Neuron (in vitro differentiated cells): ENCODE results near the gene LMTK2.

Experiments
- H2AFZ ChIP-seq: one replicate; pipeline ENCODE4 v1.6.1; 2013; ENCODE audit warnings: low read depth, mild to moderate bottlenecking, inconsistent platforms, low read length, moderate library complexity
- H3K27me3 ChIP-seq: one replicate; pipeline ENCODE4 v1.6.1; 2013; ENCODE audit warnings: low read length; ENCODE audit not compliant: insufficient read depth
- H3K36me3 ChIP-seq: one replicate; pipeline ENCODE4 v1.6.1; 2013; ENCODE audit warnings: low read length; ENCODE audit not compliant: insufficient read depth
- H3K4me1 ChIP-seq: one replicate; pipeline ENCODE4 v1.6.1; 2013; ENCODE audit warnings: low read length; ENCODE audit not compliant: insufficient read depth
- H3K4me3 ChIP-seq: 2 replicates; pipeline ENCODE4 v1.5.1; 2013; ENCODE audit warnings: mild to moderate bottlenecking, low read length, moderate library complexity
- H3K9me3 ChIP-seq: one replicate; pipeline ENCODE4 v1.6.1; 2013; ENCODE audit warnings: low read length

LMTK2 gene

DNA sequence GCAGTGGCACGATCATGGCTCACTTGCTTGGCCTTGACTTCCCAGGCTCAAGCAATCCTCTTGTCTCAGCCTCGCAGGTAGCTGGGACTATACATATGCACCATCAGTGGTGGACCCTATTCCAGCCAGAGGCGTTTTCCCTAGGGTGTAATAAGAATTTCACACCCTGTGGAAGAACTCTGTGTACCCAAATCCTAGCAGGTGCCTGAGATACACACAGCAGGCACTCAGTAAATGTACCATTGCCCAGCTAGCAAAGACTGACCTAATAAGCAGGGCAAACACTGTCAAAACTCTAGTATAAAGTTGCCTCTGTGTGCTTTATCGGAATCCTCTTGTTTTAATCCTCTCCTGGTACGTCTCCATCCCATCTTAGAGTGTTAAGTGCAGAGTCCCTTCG, 70.9 kb downstream of the LMTK2 start:
- H3K4me3 ChIP-seq: no peak overlapping the region
- peaks cover 25% of the 10 kb centered on the region for H3K36me3 ChIP-seq

DNA sequence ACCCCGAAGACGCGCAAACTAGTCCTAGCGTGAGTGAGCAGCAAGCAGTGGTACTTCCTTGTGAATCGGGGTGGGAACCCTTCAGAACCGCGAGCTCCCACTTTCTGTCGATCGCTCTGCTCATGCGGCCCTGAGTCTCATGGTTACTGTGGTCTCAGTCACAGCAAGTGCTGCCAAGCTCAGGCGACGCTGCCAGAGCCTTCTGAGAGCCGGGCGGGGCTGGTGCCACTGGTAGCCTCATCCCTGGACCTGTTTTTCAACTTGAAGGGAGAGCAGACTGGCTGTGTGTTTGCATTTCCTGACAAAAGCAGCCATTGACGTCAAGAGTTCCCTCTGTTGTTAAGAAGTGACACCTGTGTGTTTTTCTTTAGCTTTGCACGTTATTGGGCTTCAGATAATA, 71.7 kb downstream of the LMTK2 start:
- Histone ChIP-seq H3K36me3 (peaks cover 25% of the 10 kb centered on the region), H3K9me3 (no peaks in the 10 kb centered on the region)

More for the DNA sequence above, 70.9 kb downstream of the LMTK2 start:
- Histone ChIP-seq H3K9me3 (no peaks in the 10 kb centered on the region), H3K27me3 (no peaks in the 10 kb centered on the region), H3K4me1 (no peaks in the 10 kb centered on the region), H2AFZ (no peak overlapping the region)

DNA sequence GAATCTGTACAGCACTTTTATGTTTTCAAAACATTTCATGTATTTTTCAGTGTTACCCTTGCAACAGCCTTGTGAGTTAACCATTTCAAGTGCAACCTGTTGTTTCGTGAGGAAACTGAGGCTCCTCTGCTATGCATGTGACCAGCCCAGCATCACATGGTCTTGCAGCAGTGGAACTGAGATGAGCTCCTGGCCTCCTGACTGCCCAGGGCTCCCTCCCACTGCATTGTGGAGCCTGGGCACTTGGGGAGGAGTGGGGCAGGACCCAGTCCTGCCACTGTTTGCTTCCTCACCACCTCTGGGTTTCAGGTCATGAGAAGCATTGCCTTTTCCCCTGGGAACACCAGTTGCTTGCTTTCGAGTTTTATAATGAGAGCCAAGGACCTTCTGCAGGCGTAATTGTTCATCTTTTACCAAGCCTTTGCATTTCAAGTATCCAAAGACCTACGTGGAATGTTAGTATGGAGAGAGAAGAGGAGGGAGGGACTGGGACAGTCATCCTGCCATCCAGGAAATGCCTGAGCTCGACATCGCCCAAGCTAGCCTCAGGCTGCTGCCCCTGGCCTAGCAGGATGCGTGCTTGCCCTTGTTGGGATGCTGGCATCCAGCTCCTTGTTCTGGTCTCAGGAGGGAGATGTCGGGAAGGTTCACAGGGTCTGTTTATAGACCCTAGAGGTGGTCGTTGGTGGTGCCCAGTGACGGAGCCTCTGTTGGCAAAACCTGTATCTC, 72.3 kb downstream of the LMTK2 start:
- no peak overlapping the region for H3K4me3 ChIP-seq
- H2AFZ ChIP-seq: no peak overlapping the region
- H3K4me1 ChIP-seq: no peaks in the 10 kb centered on the region
- H3K36me3 ChIP-seq: peaks cover 25% of the 10 kb centered on the region
- H3K27me3 ChIP-seq: no peaks in the 10 kb centered on the region
- H3K9me3 ChIP-seq: no peaks in the 10 kb centered on the region

More for the DNA sequence above, 71.7 kb downstream of the LMTK2 start:
- Histone ChIP-seq H3K4me3 (no peak overlapping the region), H3K27me3 (no peaks in the 10 kb centered on the region), H3K4me1 (no peaks in the 10 kb centered on the region), H2AFZ (no peak overlapping the region)

DNA sequence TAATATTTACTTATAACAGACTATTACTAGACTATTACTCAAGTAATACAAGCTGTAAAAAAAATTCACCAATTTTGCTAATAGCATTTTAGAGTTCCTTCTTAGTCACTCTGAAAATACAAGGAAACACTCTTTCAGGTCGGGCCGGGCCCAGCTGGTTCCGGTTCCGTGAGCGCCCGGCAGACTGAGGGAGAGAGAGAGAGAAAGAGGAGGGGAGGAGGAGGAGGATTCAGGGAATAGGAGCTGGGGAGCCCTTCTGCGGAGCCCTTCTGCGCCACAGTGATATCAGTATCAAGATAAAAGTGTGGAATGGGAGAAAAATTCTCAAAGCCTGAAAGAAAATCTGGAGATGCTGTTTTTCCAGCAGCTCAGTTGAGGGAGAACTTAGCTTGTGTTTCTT, 74.1 kb downstream of the LMTK2 start:
- Histone ChIP-seq H3K27me3 (no peaks in the 10 kb centered on the region), H3K4me1 (no peaks in the 10 kb centered on the region), H2AFZ (no peak overlapping the region), H3K36me3 (peaks cover 24% of the 10 kb centered on the region), H3K4me3 (no peak overlapping the region), H3K9me3 (no peaks in the 10 kb centered on the region)

DNA sequence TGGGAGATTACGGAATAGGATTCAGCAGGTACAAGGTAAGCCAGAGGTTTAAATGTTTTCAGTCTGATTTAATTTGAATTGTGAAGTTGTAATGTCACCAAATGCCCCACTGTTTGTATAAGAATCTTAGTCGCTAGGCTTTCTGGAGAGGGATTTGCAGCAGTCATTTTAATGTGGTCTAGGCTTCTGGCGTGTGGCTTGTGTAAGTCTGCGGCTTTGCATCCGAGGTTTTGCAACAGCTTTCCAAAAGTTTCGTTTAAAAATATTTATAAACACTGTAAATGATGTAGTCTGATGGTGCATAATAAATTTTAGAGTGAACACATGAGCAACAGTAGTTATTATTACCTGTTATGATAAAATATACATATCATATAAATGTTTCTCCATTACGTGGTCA, 78.4 kb downstream of the LMTK2 start:
- no peak overlapping the region for H2AFZ ChIP-seq
- H3K27me3 ChIP-seq: no peaks in the 10 kb centered on the region
- H3K9me3 ChIP-seq: peaks cover 9% of the 10 kb centered on the region
- no peaks in the 10 kb centered on the region for H3K4me1 ChIP-seq
- peaks cover 26% of the 10 kb centered on the region for H3K36me3 ChIP-seq
- H3K4me3 ChIP-seq: no peak overlapping the region

- no peaks in the 10 kb centered on the region for H3K4me1 ChIP-seq
- peaks cover 12% of the 10 kb centered on the region for H3K9me3 ChIP-seq
- H3K36me3 ChIP-seq: peaks cover 32% of the 10 kb centered on the region
- H2AFZ ChIP-seq: no peak overlapping the region
- no peaks in the 10 kb centered on the region for H3K27me3 ChIP-seq
- no peak overlapping the region for H3K4me3 ChIP-seq
Measured at GRCh38 chr7:98186452-98187137, 79.9 kb downstream of the LMTK2 start.

- Histone ChIP-seq H3K4me1 (no peaks in the 10 kb centered on the region), H3K27me3 (no peaks in the 10 kb centered on the region), H2AFZ (no peak overlapping the region), H3K36me3 (peaks cover 37% of the 10 kb centered on the region), H3K9me3 (peaks cover 12% of the 10 kb centered on the region), H3K4me3 (no peak overlapping the region)
Measured at GRCh38 chr7:98187138-98187502, 80.5 kb downstream of the LMTK2 start.

- Histone ChIP-seq H3K4me3 (no peak overlapping the region), H3K27me3 (no peaks in the 10 kb centered on the region), H2AFZ (no peak overlapping the region), H3K9me3 (peaks cover 12% of the 10 kb centered on the region), H3K36me3 (peaks cover 62% of the 10 kb centered on the region), H3K4me1 (no peaks in the 10 kb centered on the region)
Measured at GRCh38 chr7:98189559-98189958, 82.9 kb downstream of the LMTK2 start.

DNA sequence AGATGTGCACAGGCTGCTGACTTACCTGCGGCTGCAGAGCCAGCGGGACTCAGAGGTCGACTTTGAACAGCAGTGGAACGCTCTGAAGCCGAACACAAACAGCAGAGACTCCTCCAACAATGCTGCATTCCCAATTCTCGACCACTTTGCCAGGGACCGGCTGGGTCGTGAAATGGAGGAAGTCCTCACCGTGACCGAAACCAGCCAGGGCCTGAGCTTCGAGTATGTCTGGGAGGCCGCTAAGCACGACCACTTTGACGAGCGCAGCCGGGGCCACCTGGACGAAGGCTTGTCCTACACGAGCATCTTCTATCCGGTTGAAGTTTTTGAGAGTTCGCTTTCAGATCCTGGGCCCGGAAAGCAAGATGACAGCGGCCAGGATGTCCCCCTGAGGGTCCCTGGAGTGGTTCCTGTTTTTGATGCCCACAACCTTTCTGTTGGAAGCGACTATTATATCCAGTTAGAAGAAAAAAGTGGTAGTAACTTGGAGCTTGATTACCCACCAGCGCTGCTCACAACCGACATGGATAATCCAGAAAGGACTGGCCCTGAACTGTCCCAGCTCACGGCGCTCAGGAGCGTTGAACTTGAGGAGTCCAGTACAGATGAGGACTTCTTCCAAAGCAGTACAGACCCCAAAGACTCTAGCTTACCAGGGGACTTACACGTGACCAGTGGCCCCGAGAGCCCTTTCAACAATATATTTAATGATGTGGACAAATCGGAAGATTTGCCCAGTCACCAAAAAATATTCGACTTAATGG, 85.2 kb downstream of the LMTK2 start:
- Histone ChIP-seq H3K27me3 (no peaks in the 10 kb centered on the region), H3K9me3 (peaks cover 12% of the 10 kb centered on the region), H3K36me3 (peaks cover 76% of the 10 kb centered on the region), H3K4me1 (no peaks in the 10 kb centered on the region), H3K4me3 (no peak overlapping the region), H2AFZ (no peak overlapping the region)

DNA sequence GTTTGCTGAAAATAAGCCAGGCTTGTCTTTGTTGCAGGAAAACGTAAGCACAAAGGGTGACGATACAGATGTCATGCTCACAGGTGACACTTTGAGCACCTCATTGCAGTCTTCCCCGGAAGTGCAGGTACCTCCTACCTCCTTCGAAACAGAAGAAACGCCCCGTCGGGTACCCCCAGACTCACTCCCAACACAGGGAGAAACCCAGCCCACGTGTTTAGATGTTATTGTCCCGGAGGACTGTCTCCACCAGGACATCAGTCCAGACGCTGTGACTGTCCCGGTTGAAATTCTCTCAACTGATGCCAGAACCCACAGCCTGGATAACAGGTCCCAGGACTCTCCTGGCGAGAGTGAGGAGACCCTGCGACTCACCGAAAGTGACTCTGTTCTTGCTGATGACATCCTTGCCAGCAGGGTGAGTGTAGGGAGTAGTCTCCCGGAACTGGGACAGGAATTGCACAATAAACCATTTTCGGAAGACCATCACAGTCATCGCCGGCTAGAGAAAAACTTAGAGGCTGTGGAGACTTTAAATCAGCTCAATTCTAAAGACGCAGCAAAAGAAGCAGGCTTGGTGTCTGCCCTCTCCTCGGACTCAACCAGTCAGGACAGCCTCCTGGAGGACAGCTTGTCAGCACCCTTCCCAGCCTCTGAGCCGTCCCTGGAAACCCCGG, 86.3 kb downstream of the LMTK2 start:
- no peak overlapping the region for H2AFZ ChIP-seq
- H3K36me3 ChIP-seq: peaks cover 72% of the 10 kb centered on the region
- H3K4me3 ChIP-seq: no peak overlapping the region
- H3K9me3 ChIP-seq: peaks cover 16% of the 10 kb centered on the region
- no peaks in the 10 kb centered on the region for H3K27me3 ChIP-seq
- H3K4me1 ChIP-seq: no peaks in the 10 kb centered on the region

GRCh38 chr7:98193474-98194180, 87.0 kb downstream of the LMTK2 start:
- Histone ChIP-seq H3K36me3 (peaks cover 66% of the 10 kb centered on the region), H3K4me3 (no peak overlapping the region), H2AFZ (no peak overlapping the region), H3K4me1 (no peaks in the 10 kb centered on the region), H3K27me3 (no peaks in the 10 kb centered on the region), H3K9me3 (peaks cover 16% of the 10 kb centered on the region)

DNA sequence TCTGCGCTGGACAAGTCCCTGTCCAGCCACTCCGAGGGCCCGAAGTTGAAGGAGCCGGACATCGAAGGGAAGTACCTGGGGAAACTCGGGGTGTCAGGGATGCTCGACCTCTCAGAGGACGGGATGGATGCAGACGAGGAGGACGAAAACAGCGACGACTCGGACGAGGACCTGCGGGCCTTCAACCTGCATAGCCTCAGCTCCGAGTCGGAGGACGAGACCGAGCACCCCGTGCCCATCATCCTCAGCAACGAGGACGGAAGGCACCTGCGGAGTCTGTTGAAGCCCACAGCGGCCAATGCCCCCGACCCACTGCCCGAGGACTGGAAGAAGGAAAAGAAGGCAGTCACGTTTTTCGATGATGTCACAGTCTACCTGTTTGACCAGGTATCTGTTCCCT, 87.5 kb downstream of the LMTK2 start:
- no peaks in the 10 kb centered on the region for H3K4me1 ChIP-seq
- peaks cover 12% of the 10 kb centered on the region for H3K9me3 ChIP-seq
- no peak overlapping the region for H2AFZ ChIP-seq
- H3K27me3 ChIP-seq: no peaks in the 10 kb centered on the region
- H3K4me3 ChIP-seq: no peak overlapping the region
- peaks cover 62% of the 10 kb centered on the region for H3K36me3 ChIP-seq
